Ascending aorta (tissue), 2 donors: Measurements from ENCODE around the gene SPEM1. TPM values are rescaled to one million over a fixed set of nuclear protein-coding genes. Genes with fewer than 3 reads are reported as not detected.
"Not testable (repeated sequence)": the region's sequence is repeated elsewhere in the genome, so short reads cannot be mapped to it uniquely, and the experiment has no call there.

Experiments used
- DNase-seq, 2 donors: peaks; one replicate each; pipeline ENCODE4 v3.0.0-alpha.2; 2019; ENCODE audit warnings: low spot score in 2 of 2
- H3K27ac ChIP-seq, 2 donors: fragments of 200-600 bp; sonication (generic); one replicate each; pipeline ENCODE4 v1.5.1; 2016 to 2017; ENCODE audit warnings: mild to moderate bottlenecking in 1 of 2
- H3K27me3 ChIP-seq: fragments of 200-600 bp; sonication (generic); one replicate; pipeline ENCODE4 v1.5.1; 2017
- H3K36me3 ChIP-seq, 2 donors: fragments of 200-600 bp; sonication (generic); one replicate each; pipeline ENCODE4 v1.5.1; 2016
- H3K4me1 ChIP-seq, 2 donors: fragments of 200-600 bp; sonication (generic); one replicate each; pipeline ENCODE4 v1.5.1; 2016 to 2017; ENCODE audit warnings: mild to moderate bottlenecking in 1 of 2
- H3K4me3 ChIP-seq, 2 donors: fragments of 200-600 bp; sonication (generic); one replicate each; pipeline ENCODE4 v1.5.1; 2016 to 2017; ENCODE audit warnings: mild to moderate bottlenecking in 1 of 2
- H3K9me3 ChIP-seq, 2 donors: fragments of 200-600 bp; sonication (generic); one replicate each; pipeline ENCODE4 v1.5.1; 2016
- CTCF ChIP-seq, 3 experiments: fragments of 200-600 bp in 2 of 3; fragments of 450-650 bp in 1 of 3; sonication (generic) in 2 of 3; IDR thresholded peaks; one replicate each; pipeline ENCODE4 v1.5.1; 2016 to 2019; ENCODE audit warnings: antibody characterized with exemption in 3 of 3, mild to moderate bottlenecking in 1 of 3, moderate library complexity in 1 of 3
- intact Hi-C: fragments of 100-400 bp; cut with DNase I; formaldehyde crosslinking; loops from one replicate; pipeline ENCODE4 v1.15.1; 2023
- total RNA-seq: library from RNA; depleted of rRNA; stranded (reverse); fragments of >200 nt; gene quantifications from one replicate; pipeline ENCODE4 v1.1.0, GENCODE V29; 2016

The SPEM1 gene
- total RNA-seq, 1 donor from 2014 or later: not detected

GRCh38 chr17:7466318-7466638 is 46.2 kb downstream of the SPEM1 start:
- Histone ChIP-seq H3K27me3 (no peaks in the 10 kb centered on the region), H3K27ac (peak overlapping the region; percentile 43 to 57), H3K36me3 (peaks cover 46 to 50% of the 10 kb centered on the region in 2 donors), H3K9me3 (no peaks in the 10 kb centered on the region), H3K4me1 (peaks cover 0 to 22% of the 10 kb centered on the region in 2 donors), H3K4me3 (no peak overlapping the region)
- intact Hi-C loops: no loop called here
- TF ChIP-seq CTCF (IDR thresholded peaks at IDR 0.05): no peak
- DNase-seq: no peak

GRCh38 chr17:7466639-7467341 is 46.7 kb downstream of the SPEM1 start:
- no peak for TF ChIP-seq CTCF (IDR thresholded peaks at IDR 0.05)
- Histone ChIP-seq H3K36me3 (peaks cover 41 to 46% of the 10 kb centered on the region in 2 donors), H3K4me1 (peaks cover 0 to 22% of the 10 kb centered on the region in 2 donors), H3K27ac (peak overlapping the region; percentile 43 to 57), H3K9me3 (no peaks in the 10 kb centered on the region), H3K27me3 (no peaks in the 10 kb centered on the region), H3K4me3 (no peak overlapping the region)
- intact Hi-C loops: no loop called here
- peak in 1 of 2 donors; percentile 85 for DNase-seq

- Histone ChIP-seq H3K36me3 (peaks cover 34 to 39% of the 10 kb centered on the region in 2 donors), H3K27me3 (no peaks in the 10 kb centered on the region), H3K9me3 (no peaks in the 10 kb centered on the region), H3K4me3 (no peak overlapping the region), H3K4me1 (peaks cover 0 to 22% of the 10 kb centered on the region in 2 donors), H3K27ac (peak overlapping the region; percentile 3 to 57)
- no peak for TF ChIP-seq CTCF (IDR thresholded peaks at IDR 0.05)
- DNase-seq: no peak
- intact Hi-C loops: no loop called here
Measured at GRCh38 chr17:7467498-7467897, 47.4 kb downstream of the SPEM1 start.

- Histone ChIP-seq H3K27me3 (no peaks in the 10 kb centered on the region), H3K4me3 (no peak overlapping the region), H3K27ac (no peak overlapping the region), H3K4me1 (peaks cover 0 to 22% of the 10 kb centered on the region in 2 donors), H3K9me3 (no peaks in the 10 kb centered on the region), H3K36me3 (peaks cover 26 to 31% of the 10 kb centered on the region in 2 donors)
- intact Hi-C loops: no loop called here
- TF ChIP-seq CTCF (IDR thresholded peaks at IDR 0.05): no peak
- DNase-seq: no peak
Measured at GRCh38 chr17:7468290-7468689, 48.2 kb downstream of the SPEM1 start.

- intact Hi-C loops: no loop called here
- Histone ChIP-seq H3K4me1 (peaks cover 0 to 22% of the 10 kb centered on the region in 2 donors), H3K4me3 (no peak overlapping the region)
Measured at GRCh38 chr17:7468804-7469389, 48.8 kb downstream of the SPEM1 start.

GRCh38 chr17:7469843-7470242 is 49.7 kb downstream of the SPEM1 start:
- Histone ChIP-seq H3K36me3 (peaks cover 14 to 16% of the 10 kb centered on the region in 2 donors), H3K4me1 (peaks cover 0 to 25% of the 10 kb centered on the region in 2 donors)
- H3K4me3 ChIP-seq, H3K9me3 ChIP-seq, H3K27me3 ChIP-seq, DNase-seq, intact Hi-C loops, H3K27ac ChIP-seq: not testable (repeated sequence)

More at GRCh38 chr17:7468804-7469389, 48.8 kb downstream of the SPEM1 start:
- no peak for DNase-seq
- no peak for TF ChIP-seq CTCF (IDR thresholded peaks at IDR 0.05)
- no peak overlapping the region for H3K27ac ChIP-seq
- H3K9me3 ChIP-seq: no peaks in the 10 kb centered on the region
- H3K36me3 ChIP-seq: peaks cover 22 to 25% of the 10 kb centered on the region in 2 donors
- no peaks in the 10 kb centered on the region for H3K27me3 ChIP-seq

- Histone ChIP-seq H3K36me3 (peaks cover 12% of the 10 kb centered on the region in 2 donors), H3K4me1 (peaks cover 0 to 28% of the 10 kb centered on the region in 2 donors)
- DNase-seq, intact Hi-C loops, H3K4me3 ChIP-seq, H3K27me3 ChIP-seq, H3K9me3 ChIP-seq, H3K27ac ChIP-seq: not testable (repeated sequence)
Measured at GRCh38 chr17:7470457-7470973, 50.4 kb downstream of the SPEM1 start.
